Measurements from ENCODE around the gene EHHADH.

EHHADH gene

GRCh38 chr3:185195652-185196051 is 58.2 kb downstream of the EHHADH start:
- no peak for DNase-seq (ENCODE audit: low spot score)

DNA sequence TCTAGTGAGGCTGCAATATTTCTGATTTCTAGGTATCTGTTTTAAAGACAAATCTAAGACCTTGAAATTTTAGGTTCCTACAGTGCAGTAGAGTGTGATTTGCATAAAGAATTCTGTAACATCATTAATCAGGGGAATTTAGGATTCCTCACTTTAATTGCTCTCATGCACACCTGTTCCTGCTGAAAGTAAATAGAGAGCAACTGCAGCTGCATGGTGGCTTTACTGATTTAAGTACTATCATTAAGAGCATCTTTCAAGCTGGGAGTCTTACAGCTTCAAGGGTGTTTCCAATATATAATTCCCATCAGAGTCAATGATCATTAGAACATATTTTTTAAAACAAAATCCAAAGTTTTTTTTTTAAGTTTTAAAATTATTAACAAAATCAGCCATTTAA is 65.0 kb downstream of the EHHADH start:
- no peak for DNase-seq (ENCODE audit: low spot score)

DNA sequence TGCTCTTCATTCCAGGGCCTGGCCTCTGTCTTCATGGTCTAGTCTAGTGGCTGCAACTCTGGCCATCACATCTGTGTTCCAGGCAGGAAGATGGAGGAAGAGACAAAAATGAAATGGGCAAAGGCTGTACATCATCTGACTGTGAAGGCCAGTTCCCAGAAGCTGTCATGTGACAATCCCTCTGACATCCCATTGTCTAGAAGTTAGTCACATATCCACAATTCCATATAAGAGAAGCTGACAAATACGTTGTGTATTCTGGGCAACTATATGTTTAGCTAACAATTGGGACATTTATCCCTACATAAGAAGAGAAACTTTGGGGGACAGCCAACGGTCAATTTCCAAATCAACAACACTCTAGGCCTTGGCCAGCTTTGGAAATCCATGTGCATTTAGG is 66.5 kb downstream of the EHHADH start:
- DNase-seq (ENCODE audit: low spot score), result no peak

- DNase-seq (ENCODE audit: low spot score), result no peak
Observed at GRCh38 chr3:185176750-185177359, 77.0 kb downstream of the EHHADH start.

GRCh38 chr3:185175370-185175987 is 78.4 kb downstream of the EHHADH start:
- peak; percentile 76 for DNase-seq (ENCODE audit: low spot score)

DNA sequence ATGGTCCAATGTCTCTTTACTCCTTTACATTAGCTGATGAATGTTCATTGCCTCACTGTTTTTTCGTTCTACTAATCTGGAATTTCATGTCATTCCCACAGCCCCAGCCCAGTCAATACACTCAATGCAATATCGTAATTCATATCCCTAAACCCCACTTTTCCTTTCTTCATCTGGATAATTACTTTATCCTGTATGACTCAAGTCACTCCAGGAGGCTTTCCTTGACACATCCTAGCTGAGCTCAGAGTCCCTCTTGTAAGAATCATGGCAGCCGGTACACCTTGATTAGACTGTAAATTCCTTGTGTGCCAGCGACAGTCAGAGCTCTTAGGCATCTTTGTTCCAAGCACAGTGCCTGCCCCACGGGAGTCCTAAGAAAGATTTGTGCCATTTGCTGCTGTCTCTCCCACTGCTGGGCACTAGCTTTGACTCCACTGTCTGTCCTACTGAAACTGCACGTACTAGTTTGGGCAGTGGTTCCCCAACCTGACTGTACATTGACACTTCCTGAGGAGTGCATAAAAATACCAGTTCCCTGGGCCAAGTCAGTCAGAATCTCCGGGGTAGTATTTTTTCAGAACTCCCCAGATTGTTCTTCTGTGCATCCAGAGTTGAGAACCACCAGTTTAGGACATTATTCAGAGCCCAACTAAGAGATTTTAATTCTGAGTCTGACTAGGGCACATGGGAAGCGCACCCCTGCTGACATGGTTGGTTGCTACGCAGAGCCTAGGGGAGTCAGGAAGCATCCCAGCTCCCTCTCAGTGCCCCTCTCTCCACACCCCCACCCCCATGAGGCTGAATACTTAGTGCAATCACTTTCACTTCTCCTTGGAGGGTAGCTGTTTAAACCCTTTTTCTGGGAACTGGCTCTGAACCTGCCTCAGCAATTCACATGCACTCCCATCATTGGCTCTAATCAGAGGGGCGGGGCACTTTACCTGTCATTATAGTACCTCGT is 81.5 kb downstream of the EHHADH start:
- no peak for DNase-seq (ENCODE audit: low spot score)

DNA sequence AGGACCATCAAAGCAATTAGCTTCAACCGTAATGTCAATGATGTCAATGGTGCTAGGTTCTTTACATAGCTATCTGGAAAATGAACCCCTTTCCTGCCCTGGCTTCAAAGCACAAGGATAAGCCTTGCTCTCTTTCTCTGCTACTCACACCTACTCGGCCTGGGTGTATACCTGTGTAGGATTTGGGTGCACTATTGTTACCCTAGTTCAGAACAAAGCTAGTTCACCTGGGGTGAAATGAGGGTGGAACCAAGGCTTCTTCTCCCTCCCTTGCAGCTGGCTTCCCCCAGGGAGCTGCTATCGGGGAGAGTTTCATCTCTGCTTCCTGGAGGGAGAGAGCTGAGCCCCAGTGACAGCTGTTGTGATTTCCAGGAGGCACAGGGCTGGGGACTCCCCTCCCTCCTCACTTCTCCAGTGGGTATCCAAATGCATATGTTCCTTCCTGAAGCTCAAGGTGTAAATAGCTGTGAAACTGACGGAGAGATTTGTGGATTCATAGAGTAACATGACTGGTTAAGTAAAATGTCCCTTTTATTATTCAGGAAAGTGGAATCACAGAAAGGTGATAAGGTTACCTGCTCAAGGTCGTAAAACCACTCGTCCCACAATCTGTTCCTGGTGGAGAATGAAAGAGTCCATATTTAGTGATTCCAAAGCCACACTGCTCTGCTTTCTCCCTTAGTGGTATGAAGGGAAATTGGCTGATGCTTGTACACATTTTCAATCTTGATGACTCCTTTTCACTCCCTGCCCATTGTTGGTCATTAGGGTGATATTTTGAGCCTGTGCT is 89.2 kb downstream of the EHHADH start:
- no peak for DNase-seq (ENCODE audit: low spot score)

- DNase-seq (ENCODE audit: low spot score), result no peak
Observed at GRCh38 chr3:185162634-185163033, 91.2 kb downstream of the EHHADH start.

DNA sequence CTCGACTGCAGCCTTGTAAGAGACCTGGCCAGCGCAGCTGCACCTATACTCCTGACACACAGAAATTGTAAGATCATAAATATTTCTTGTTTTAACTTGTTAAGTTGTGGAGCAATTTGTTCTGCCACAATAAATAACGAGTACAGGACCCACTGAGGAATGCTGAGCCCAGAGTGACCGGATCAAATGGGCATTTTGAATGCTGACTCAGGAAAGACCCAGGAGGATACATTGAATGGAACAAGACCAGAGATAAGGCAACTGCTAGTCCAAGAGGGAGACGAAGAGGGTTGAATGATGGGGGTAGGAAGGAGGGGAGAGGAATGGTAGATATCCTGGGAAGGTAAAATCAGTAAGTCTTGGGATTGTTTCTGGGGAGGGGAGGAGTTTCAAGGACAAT is 92.1 kb downstream of the EHHADH start:
- no peak for DNase-seq (ENCODE audit: low spot score)

- no peak for DNase-seq (ENCODE audit: low spot score)
Observed at GRCh38 chr3:185157347-185157746, 96.5 kb downstream of the EHHADH start.

DNA sequence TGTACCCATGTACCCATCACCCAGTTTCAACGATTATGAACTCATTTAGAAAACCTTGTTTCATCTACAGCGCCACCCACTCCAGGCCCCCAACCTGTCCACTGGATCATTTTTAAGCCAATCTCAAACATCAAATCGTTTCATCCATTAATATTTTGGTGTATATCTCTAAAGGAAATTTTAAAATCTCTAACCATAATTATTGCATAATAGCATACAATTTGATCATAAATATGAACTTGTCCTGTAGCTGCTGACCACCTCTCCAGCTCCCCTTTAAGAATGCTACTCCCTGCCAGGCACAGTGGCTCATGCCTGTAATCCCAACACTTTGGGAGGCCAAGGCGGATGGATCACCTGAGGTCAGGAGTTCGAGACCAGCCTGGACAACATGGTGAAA is 98.2 kb downstream of the EHHADH start:
- no peak for DNase-seq (ENCODE audit: low spot score)

DNA sequence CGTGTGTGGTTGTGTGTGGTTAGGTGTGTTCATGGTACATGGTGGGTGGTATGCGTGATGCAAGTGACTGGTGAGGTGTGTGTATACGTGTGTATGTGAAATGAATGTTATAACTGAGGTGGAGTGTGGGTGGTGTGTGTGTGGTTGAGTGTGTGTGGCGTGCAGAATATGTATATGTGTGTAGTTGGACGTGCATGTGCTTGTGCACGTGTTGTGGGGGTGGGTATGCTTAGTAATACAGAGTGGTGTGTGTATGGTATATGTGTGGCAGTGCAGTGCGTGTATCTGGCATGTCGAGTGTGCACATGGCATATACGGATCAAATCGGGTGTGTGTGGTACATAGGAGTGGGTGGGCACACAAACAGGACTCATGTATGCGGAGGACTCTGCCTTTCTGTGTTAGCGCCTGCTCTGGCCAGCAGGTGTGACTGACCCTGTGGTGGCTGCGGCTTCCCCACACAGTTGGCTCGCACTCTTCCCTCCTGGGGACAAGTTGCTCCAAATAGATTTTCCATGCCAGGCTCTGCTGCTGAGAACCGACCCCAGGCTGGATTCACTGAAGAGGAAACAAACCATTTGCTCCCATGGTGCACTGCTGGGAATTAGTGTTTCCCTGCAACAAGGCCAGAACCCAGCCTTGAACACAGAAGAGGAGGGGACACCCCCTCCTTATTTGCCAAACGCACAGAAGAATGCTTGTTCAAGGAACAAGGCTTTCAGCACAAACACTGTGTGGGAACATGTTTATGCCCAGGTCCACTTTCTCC is 99.8 kb downstream of the EHHADH start:
- DNase-seq (ENCODE audit: low spot score), result no peak

- DNase-seq (ENCODE audit: low spot score), result no peak
Observed at GRCh38 chr3:185153171-185153771, 100.6 kb downstream of the EHHADH start.

GRCh38 chr3:185152410-185153170 is 101.3 kb downstream of the EHHADH start, which contains the start of gene C3orf70:
Gene C3orf70 (minus strand): TSS chr3:185153060. CDS start chr3:185152823, 237 bp downstream.
- DNase-seq (ENCODE audit: low spot score), result peak; percentile 88

DNA sequence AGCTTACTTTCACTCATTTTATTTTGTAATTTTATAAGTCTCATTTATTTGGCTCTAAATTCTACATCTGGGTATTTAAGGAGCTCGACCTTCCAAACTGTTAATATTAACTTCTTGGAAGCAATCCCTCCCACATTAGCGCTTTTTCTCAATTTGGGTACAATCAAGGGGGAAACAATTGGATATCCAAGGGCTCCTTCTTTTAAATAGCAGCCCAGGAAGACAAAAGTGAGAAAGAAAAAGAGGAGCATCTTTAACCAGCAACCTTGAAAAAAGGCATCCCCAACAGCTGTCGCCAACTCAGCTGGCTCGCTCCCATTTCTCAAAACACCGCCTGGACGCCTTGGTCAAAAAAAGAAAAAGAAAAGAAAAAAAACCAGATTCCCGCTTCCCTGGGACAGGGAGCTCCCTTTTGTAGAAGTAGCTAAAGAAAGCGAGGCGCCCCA is 101.9 kb downstream of the EHHADH start:
- DNase-seq (ENCODE audit: low spot score), result no peak

- no peak for DNase-seq (ENCODE audit: low spot score)
Observed at GRCh38 chr3:185151101-185151963, 102.5 kb downstream of the EHHADH start.

DNA sequence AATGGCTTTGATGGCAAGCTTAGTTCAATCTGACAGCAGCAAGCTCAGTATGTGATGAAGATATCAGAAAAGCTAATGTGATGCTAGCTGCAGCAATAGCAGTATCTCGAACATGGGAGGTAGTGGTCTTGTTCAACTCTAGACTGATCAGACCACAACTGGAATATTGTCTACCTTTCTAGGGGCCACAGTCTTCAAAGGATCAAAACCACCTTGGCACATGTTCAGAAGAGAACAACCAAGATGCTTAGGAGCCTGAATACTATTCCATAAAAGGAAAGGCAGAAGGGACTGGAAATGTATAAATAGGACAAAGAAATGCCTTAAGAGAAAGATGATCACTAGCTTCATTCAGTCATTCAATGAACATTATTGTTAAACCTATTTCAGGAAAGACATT is 103.3 kb downstream of the EHHADH start:
- DNase-seq (ENCODE audit: low spot score), result no peak

DNA sequence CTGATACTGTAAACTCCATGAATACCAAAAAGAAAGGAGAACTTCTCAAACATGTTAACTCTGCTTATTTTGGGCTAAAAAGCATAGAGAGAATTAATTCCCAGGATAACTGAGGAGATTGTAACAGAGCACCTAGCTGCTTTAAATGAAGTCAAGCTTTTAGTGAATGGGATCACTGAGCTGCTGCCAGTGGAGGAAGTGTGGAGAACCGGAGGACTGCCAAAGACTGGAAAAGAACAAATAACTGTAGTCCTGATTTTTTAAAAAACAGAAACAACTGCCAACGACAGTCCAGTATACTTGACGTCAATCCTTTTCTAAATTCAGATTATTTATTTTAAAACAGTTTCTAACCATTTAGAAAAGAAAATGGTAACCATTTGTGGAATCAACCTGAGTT is 104.3 kb downstream of the EHHADH start:
- no peak for DNase-seq (ENCODE audit: low spot score)

- DNase-seq (ENCODE audit: low spot score), result no peak
Observed at GRCh38 chr3:185145511-185145910, 108.3 kb downstream of the EHHADH start.
